ENCODE data around the gene GRIN2C.

DNA sequence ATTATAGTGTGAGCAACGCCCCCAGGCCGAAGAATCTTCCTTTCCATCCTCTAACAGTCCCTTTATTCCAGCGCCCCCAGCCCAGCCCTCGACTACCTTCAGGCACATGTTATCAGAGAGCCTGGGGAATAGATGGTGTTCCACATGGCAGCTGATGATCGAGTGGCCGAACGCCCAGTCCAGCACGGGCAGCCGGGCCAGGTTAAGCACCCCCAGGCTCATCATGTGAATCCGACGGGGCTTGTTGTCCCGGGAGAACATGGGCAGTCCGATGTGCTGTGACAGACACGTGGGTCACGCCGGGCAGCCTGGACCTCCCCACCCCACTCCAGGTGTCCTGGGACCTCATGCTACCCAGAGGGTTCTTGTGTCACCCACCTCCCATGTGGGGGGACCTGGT, 19.6 kb upstream of the GRIN2C start:
- TF ChIP-seq CTCF (IDR thresholded peaks at IDR 0.05; ENCODE audit: insufficient read depth, low read depth, low read length) (no peak), EZH2 (IDR thresholded peaks at IDR 0.05; ENCODE audit: insufficient read depth, low read length) (no peak)
